ENCODE measurements around the gene ACSS2.

Gene ACSS2

GRCh38 chr20:34915749-34916455 is 39.5 kb downstream of the ACSS2 start:
- DNase-seq, result no peak

GRCh38 chr20:34916774-34917354 is 40.5 kb downstream of the ACSS2 start:
- no peak for DNase-seq

- DNase-seq, result no peak
Measured at GRCh38 chr20:34920055-34920454, 43.6 kb downstream of the ACSS2 start.

- no peak for DNase-seq
Measured at GRCh38 chr20:34921436-34921835, 45.0 kb downstream of the ACSS2 start.

- DNase-seq, result no peak
Measured at GRCh38 chr20:34922654-34923381, 46.4 kb downstream of the ACSS2 start.

- DNase-seq, result no peak
Measured at GRCh38 chr20:34923414-34923813, 47.0 kb downstream of the ACSS2 start.

GRCh38 chr20:34925341-34925740 is 48.9 kb downstream of the ACSS2 start:
- no peak for DNase-seq

- DNase-seq, result no peak
Measured at GRCh38 chr20:34925981-34926380, 49.6 kb downstream of the ACSS2 start.

GRCh38 chr20:34926581-34926980 is 50.2 kb downstream of the ACSS2 start:
- no peak for DNase-seq

- DNase-seq, result no peak
Measured at GRCh38 chr20:34927736-34928135, 51.3 kb downstream of the ACSS2 start.

- no peak for DNase-seq
Measured at GRCh38 chr20:34928411-34928810, 52.0 kb downstream of the ACSS2 start.

GRCh38 chr20:34931771-34932170 is 55.4 kb downstream of the ACSS2 start:
- DNase-seq, result no peak

GRCh38 chr20:34938466-34939163 is 62.2 kb downstream of the ACSS2 start:
- DNase-seq, result no peak

- no peak for DNase-seq
Measured at GRCh38 chr20:34940081-34940481, 63.7 kb downstream of the ACSS2 start.

GRCh38 chr20:34941226-34941625 is 64.8 kb downstream of the ACSS2 start:
- no peak for DNase-seq

GRCh38 chr20:34942301-34942700 is 65.9 kb downstream of the ACSS2 start:
- DNase-seq, result no peak

GRCh38 chr20:34943808-34944567 is 67.6 kb downstream of the ACSS2 start:
- DNase-seq, result no peak

- no peak for DNase-seq
Measured at GRCh38 chr20:34945315-34946077, 69.1 kb downstream of the ACSS2 start.

- no peak for DNase-seq
Measured at GRCh38 chr20:34946661-34947060, 70.2 kb downstream of the ACSS2 start.

- no peak for DNase-seq
Measured at GRCh38 chr20:34947336-34947735, 70.9 kb downstream of the ACSS2 start.

GRCh38 chr20:34948030-34948429 is 71.6 kb downstream of the ACSS2 start:
- DNase-seq, result no peak

GRCh38 chr20:34949120-34949519 is 72.7 kb downstream of the ACSS2 start:
- no peak for DNase-seq

All from activated T-cell treated with anti-CD3 and anti-CD28 coated beads, Interleukin-2, amount 50 U/mL, for 1 hour (primary cell).